ENCODE data around the gene ZNF442.

DNA sequence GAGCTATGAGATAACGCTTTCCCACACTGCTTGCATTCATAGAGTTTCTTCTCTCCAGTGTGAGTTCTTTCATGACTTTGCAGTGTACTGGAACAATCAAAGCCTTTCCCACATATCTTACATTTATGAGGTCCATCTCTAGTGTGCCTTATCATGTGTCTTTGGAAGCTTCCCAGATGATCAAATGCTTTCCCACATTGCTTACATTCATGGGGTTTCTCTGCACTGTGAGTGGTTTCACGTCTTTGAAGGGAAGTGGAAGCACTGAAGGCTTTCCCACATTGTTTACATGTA lies 14.9 kb upstream of the ZNF442 start:
- TF ChIP-seq POLR2AphosphoS5 (IDR thresholded peaks at IDR 0.05) (no peak), EP300 (IDR thresholded peaks at IDR 0.05) (no peak)
